Adrenal gland (tissue), 5 donors: ENCODE data around the gene ERBIN.

ENCODE experiments used
- CTCF ChIP-seq, 6 experiments: fragments of 450-650 bp in 4 of 6; fragments of 200-600 bp in 2 of 6; sonication (generic) in 1 of 6; IDR thresholded peaks; 1 replicate in 5 of 6; 2 replicates in 1 of 6; pipeline versions ENCODE4 v1.5.1 to v1.8.0; 2016 to 2021; ENCODE audit warnings: antibody characterized with exemption in 6 of 6, mild to moderate bottlenecking in 2 of 6, moderate library complexity in 1 of 6
- POLR2A ChIP-seq, 2 donors: fragments of 450-650 bp; IDR thresholded peaks; one replicate each; pipeline ENCODE4 v1.6.1; 2017; ENCODE audit warnings: antibody characterized with exemption in 2 of 2, mild to moderate bottlenecking in 2 of 2, moderate library complexity in 1 of 2
- donor health status: DM: no; HTN: no; CAD: no.

DNA sequence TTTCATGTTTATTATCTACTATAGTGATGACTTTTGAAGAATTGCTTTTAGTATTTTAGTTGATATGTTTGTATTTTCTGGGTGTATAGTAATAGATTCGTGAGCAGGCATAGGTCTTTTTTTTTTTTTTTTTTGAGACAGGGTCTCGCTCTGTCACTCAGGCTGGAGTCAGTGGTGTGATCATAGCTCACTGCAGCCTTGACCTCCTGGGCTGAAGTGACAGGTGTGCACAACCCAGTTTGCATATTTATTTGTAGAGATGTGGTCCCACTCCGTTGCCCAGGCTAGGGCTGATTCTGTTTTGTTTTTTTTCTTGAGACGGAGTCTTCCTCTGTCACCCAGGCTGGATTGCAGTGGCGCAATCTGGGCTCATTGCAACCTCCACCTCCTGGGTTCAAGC is 11.9 kb downstream of the ERBIN start:
- TF ChIP-seq CTCF (IDR thresholded peaks at IDR 0.05): no peak
- TF ChIP-seq POLR2A (IDR thresholded peaks at IDR 0.05): no peak
